SK-N-SH (cell line): Measurements from ENCODE around the gene ADGRL3. TPM values are rescaled to one million over a fixed set of nuclear protein-coding genes. Genes with fewer than 3 reads are reported as not detected.

ENCODE experiments used
- CTCF ChIA-PET: fragments of 300-600, 350-600 bp; formaldehyde crosslinking; extraction: SDS; loops from one replicate; lab custom pipeline; 2021; lab: Yijun Ruan, JAX
- POLR2A ChIA-PET: fragments of 350-600 bp; sonication (Branson Sonifier 250); formaldehyde crosslinking; extraction: SDS; loops from one replicate; lab custom pipeline; 2020; ENCODE audit warnings: antibody characterized with exemption, inconsistent platforms; lab: Yijun Ruan, JAX
- DNase-seq: peaks from one replicate; pipeline ENCODE4 v3.0.0; 2012
- H2AFZ ChIP-seq: fragments of 200-600 bp; sonication (generic); 2 replicates; pipeline ENCODE4 v1.8.1; 2016; ENCODE audit warnings: antibody characterized with exemption, mild to moderate bottlenecking, low read depth
- H3F3A ChIP-seq: fragments of 200-600 bp; sonication (generic); replicated peaks from 2 replicates; pipeline ENCODE3; 2016; ENCODE audit warnings: antibody characterized with exemption, mild to moderate bottlenecking; ENCODE audit not compliant: insufficient read depth
- H3K27ac ChIP-seq, 2 experiments: fragments of 200-500 bp in 1 of 2; fragments of 200-600 bp in 1 of 2; sonication (Bioruptor generic) in 1 of 2; sonication (generic), shearing (Covaris generic) in 1 of 2; 2 replicates each; pipeline versions ENCODE4 v1.5.1 to v1.6.1; 2014 to 2016; ENCODE audit warnings: low read depth in 2 of 2, inconsistent platforms in 1 of 2, low read length in 1 of 2, mild to moderate bottlenecking in 1 of 2, mixed read lengths in 1 of 2
- H3K27me3 ChIP-seq: fragments of 200-600 bp; sonication (generic), shearing (Covaris generic); 2 replicates; pipeline ENCODE4 v1.6.1; 2016; ENCODE audit warnings: mixed run types; ENCODE audit not compliant: insufficient read depth
- H3K36me3 ChIP-seq, 2 experiments: fragments of 200-500 bp in 1 of 2; fragments of 200-600 bp in 1 of 2; sonication (Bioruptor generic) in 1 of 2; sonication (generic) in 1 of 2; replicated peaks in 1 of 2; 2 replicates each; pipeline versions ENCODE3 to v1.5.1; 2014 to 2016; ENCODE audit warnings: low read length in 1 of 2, mild to moderate bottlenecking in 1 of 2; ENCODE audit not compliant: insufficient read depth in 2 of 2, control insufficient read depth in 1 of 2
- H3K4me1 ChIP-seq, 2 experiments: fragments of 200-500 bp in 1 of 2; fragments of 200-600 bp in 1 of 2; sonication (Bioruptor generic) in 1 of 2; sonication (generic), shearing (Covaris generic) in 1 of 2; 2 replicates each; pipeline versions ENCODE4 v1.5.1 to v1.6.1; 2014 to 2016; ENCODE audit warnings: low read depth in 1 of 2, low read length in 1 of 2, mixed run types in 1 of 2; ENCODE audit not compliant: insufficient read depth in 2 of 2, control insufficient read depth in 1 of 2
- H3K4me2 ChIP-seq: fragments of 200-600 bp; sonication (generic), shearing (Covaris generic); 2 replicates; pipeline ENCODE4 v1.6.1; 2017; ENCODE audit warnings: mixed run types
- H3K4me3 ChIP-seq, 2 experiments: fragments of 200-500 bp in 1 of 2; fragments of 200-600 bp in 1 of 2; sonication (Bioruptor generic) in 1 of 2; sonication (generic), shearing (Covaris generic) in 1 of 2; 2 replicates each; pipeline versions ENCODE4 v1.5.1 to v1.8.1; 2014 to 2016; ENCODE audit warnings: low read depth in 2 of 2, inconsistent platforms in 1 of 2, low read length in 1 of 2, mild to moderate bottlenecking in 1 of 2, mixed read lengths in 1 of 2, moderate library complexity in 1 of 2
- H3K79me2 ChIP-seq: fragments of 200-600 bp; sonication (generic); 2 replicates; pipeline ENCODE4 v1.8.1; 2017; ENCODE audit warnings: mild to moderate bottlenecking; ENCODE audit not compliant: insufficient read depth
- H3K9ac ChIP-seq: fragments of 200-600 bp; sonication (generic); 2 replicates; pipeline ENCODE4 v1.6.1; 2017; ENCODE audit warnings: mixed run types
- H3K9me2 ChIP-seq: fragments of 200-600 bp; sonication (generic); 2 replicates; pipeline ENCODE4 v1.6.1; 2017; ENCODE audit warnings: mixed run types
- H3K9me3 ChIP-seq: fragments of 200-600 bp; sonication (generic); 2 replicates; pipeline ENCODE4 v1.6.1; 2017; ENCODE audit warnings: mixed run types, mild to moderate bottlenecking, moderate library complexity
- H4K20me1 ChIP-seq: fragments of 200-600 bp; sonication (generic); 2 replicates; pipeline ENCODE4 v1.6.1; 2017; ENCODE audit warnings: mild to moderate bottlenecking, mixed run types; ENCODE audit not compliant: insufficient read depth
- CHD2 ChIP-seq: fragments of 150-350 bp; IDR thresholded peaks from 2 replicates; pipeline ENCODE4 v1.6.1; 2018; ENCODE audit warnings: low read length; ENCODE audit not compliant: partially characterized antibody
- ELF1 ChIP-seq: IDR thresholded peaks from 2 replicates; pipeline ENCODE4 v1.4.0; 2012
- EP300 ChIP-seq, 2 experiments: IDR thresholded peaks; 2 replicates each; pipeline versions ENCODE4 v1.4.0 to v1.6.1; 2012; ENCODE audit warnings: borderline replicate concordance in 1 of 2, low read depth in 1 of 2, low read length in 1 of 2
- EZH2phosphoT487 ChIP-seq: fragments of 200-600 bp; sonication (generic); IDR thresholded peaks from 2 replicates; pipeline ENCODE4 v1.6.1; 2017; ENCODE audit warnings: low read depth, mixed run types, mild to moderate bottlenecking, antibody characterized with exemption, moderate library complexity, borderline replicate concordance
- GABPA ChIP-seq: IDR thresholded peaks from 2 replicates; pipeline ENCODE4 v1.4.0; 2012; ENCODE audit warnings: low read depth, mild to moderate bottlenecking
- GATA2 ChIP-seq: sonication (generic); formaldehyde crosslinking; IDR thresholded peaks from 2 replicates; pipeline ENCODE4 v1.5.0; 2020; ENCODE audit warnings: mild to moderate bottlenecking, missing genetic modification reagents
- IRF3 ChIP-seq: fragments of 150-350 bp; IDR thresholded peaks from 2 replicates; pipeline ENCODE4 v1.6.1; 2016; ENCODE audit warnings: mild to moderate bottlenecking, low read depth, low read length
- MAX ChIP-seq: IDR thresholded peaks from 2 replicates; pipeline ENCODE4 v1.4.0; 2012; ENCODE audit warnings: low read depth
- MXI1 ChIP-seq: IDR thresholded peaks from 2 replicates; pipeline ENCODE4 v1.6.1; 2012; ENCODE audit warnings: mild to moderate bottlenecking, low read depth, low read length, improper control_type of control experiment
- NFIC ChIP-seq: IDR thresholded peaks from 2 replicates; pipeline ENCODE4 v1.4.0; 2012; ENCODE audit warnings: borderline replicate concordance
- NRF1 ChIP-seq: IDR thresholded peaks from 2 replicates; pipeline ENCODE4 v1.6.1; 2012; ENCODE audit warnings: low read depth, mild to moderate bottlenecking, low read length
- POLR2AphosphoS5 ChIP-seq: IDR thresholded peaks from 2 replicates; pipeline ENCODE4 v1.6.1; 2012; ENCODE audit warnings: low read depth, low read length
- RAD21 ChIP-seq: IDR thresholded peaks from 2 replicates; pipeline ENCODE4 v1.6.1; 2012; ENCODE audit warnings: mild to moderate bottlenecking, low read length
- RFX5 ChIP-seq: IDR thresholded peaks from 2 replicates; pipeline ENCODE4 v1.6.1; 2012; ENCODE audit warnings: mild to moderate bottlenecking, improper control_type of control experiment, low read length
- RXRA ChIP-seq: IDR thresholded peaks from 2 replicates; pipeline ENCODE4 v1.4.0; 2012; ENCODE audit warnings: low read depth, mild to moderate bottlenecking, borderline replicate concordance
- SIN3A ChIP-seq: IDR thresholded peaks from 2 replicates; pipeline ENCODE4 v1.6.1; 2012; ENCODE audit warnings: low read depth, mild to moderate bottlenecking, low read length, moderate library complexity, borderline replicate concordance
- SMC3 ChIP-seq: IDR thresholded peaks from 2 replicates; pipeline ENCODE4 v1.6.1; 2012; ENCODE audit warnings: low read depth, low read length, improper control_type of control experiment
- TAF1 ChIP-seq: IDR thresholded peaks from 2 replicates; pipeline ENCODE4 v1.6.1; 2012; ENCODE audit warnings: low read depth, mild to moderate bottlenecking, low read length, moderate library complexity, borderline replicate concordance
- TEAD4 ChIP-seq: IDR thresholded peaks from 2 replicates; pipeline ENCODE4 v1.4.0; 2012; ENCODE audit warnings: mild to moderate bottlenecking, borderline replicate concordance; ENCODE audit not compliant: insufficient read depth
- WGBS: methylation state at CpG from one replicate; pipeline ENCODE4 v1.1.6; 2017; ENCODE audit warnings: low lambda C conversion rate; 5-methylcytosine and 5-hydroxymethylcytosine counted together
- polyA plus RNA-seq, 3 experiments: library from polyadenylated mRNA; depleted of rRNA; stranded (reverse); fragments of >200 nt; gene quantifications; 2 replicates each; pipeline ENCODE4 v1.2.3, GENCODE V29; 2012

The ADGRL3 gene
- polyA plus RNA-seq, 1 of the 3 experiments (the other 2 are of a cell fraction) = 0.03 TPM

- Histone ChIP-seq H4K20me1 (no peaks in the 10 kb centered on the region), H3K4me2 (no peak overlapping the region), H3K9me3 (no peaks in the 10 kb centered on the region), H3F3A (no peaks in the 10 kb centered on the region), H3K9ac (no peak overlapping the region), H3K4me3 (no peak overlapping the region), H3K27me3 (no peaks in the 10 kb centered on the region), H3K36me3 (no peaks in the 10 kb centered on the region), H3K27ac (no peak overlapping the region), H3K4me1 (no peaks in the 10 kb centered on the region), H3K9me2 (no peaks in the 10 kb centered on the region), H2AFZ (no peak overlapping the region), H3K79me2 (no peaks in the 10 kb centered on the region)
- CTCF ChIA-PET = no interaction called here
- 2% methylated on average over 2 of the region's 2 CpGs for WGBS
- no peak for TF ChIP-seq RFX5
- no peak for TF ChIP-seq CHD2
- no peak for TF ChIP-seq NFIC
- no peak for TF ChIP-seq RXRA
- no peak for TF ChIP-seq GABPA
- no peak for TF ChIP-seq IRF3
- no peak for TF ChIP-seq NRF1
- no peak for TF ChIP-seq EP300 (IDR thresholded peaks at IDR 0.05; ENCODE audit: borderline replicate concordance in 1 of 2, low read depth in 1 of 2, low read length in 1 of 2)
- TF ChIP-seq SMC3 = no peak
- no peak for TF ChIP-seq SIN3A
- no peak for TF ChIP-seq POLR2AphosphoS5
- no peak for TF ChIP-seq MAX
- no peak for TF ChIP-seq TEAD4
- TF ChIP-seq EZH2phosphoT487 = no peak
- no peak for TF ChIP-seq ELF1
- POLR2A ChIA-PET = no interaction called here
- DNase-seq = no peak
Observed at GRCh38 chr4:61192392-61192791, 7.7 kb upstream of the ADGRL3 start.

GRCh38 chr4:61193863-61194262 lies 6.3 kb upstream of the ADGRL3 start:
- no peaks in the 10 kb centered on the region for H3K79me2 ChIP-seq
- no peaks in the 10 kb centered on the region for H3K36me3 ChIP-seq
- TF ChIP-seq RFX5 (no peak), TEAD4 (no peak), GATA2 (CRISPR knock-in tag) (no peak), ELF1 (no peak), RXRA (no peak), TAF1 (no peak), MXI1 (no peak), RAD21 (no peak)
- WGBS = 40% methylated on average over 4 of the region's 4 CpGs
- no peaks in the 10 kb centered on the region for H3K4me1 ChIP-seq
- no peak overlapping the region for H3K4me2 ChIP-seq
- no peak overlapping the region for H2AFZ ChIP-seq
- H3F3A ChIP-seq = no peaks in the 10 kb centered on the region
- POLR2A ChIA-PET = no interaction called here
- H3K27me3 ChIP-seq = no peaks in the 10 kb centered on the region
- H3K4me3 ChIP-seq = no peak overlapping the region
- H3K9me3 ChIP-seq = no peaks in the 10 kb centered on the region
- CTCF ChIA-PET = no interaction called here
- H3K27ac ChIP-seq = no peak overlapping the region
- H3K9ac ChIP-seq = no peak overlapping the region
- no peaks in the 10 kb centered on the region for H3K9me2 ChIP-seq
- no peak for DNase-seq
- no peaks in the 10 kb centered on the region for H4K20me1 ChIP-seq
